ENCODE measurements around the gene HSD17B4. TPM values are rescaled to one million over a fixed set of nuclear protein-coding genes. Genes with fewer than 3 reads are reported as not detected.
"Not testable (repeated sequence)": the region's sequence is repeated elsewhere in the genome, so short reads cannot be mapped to it uniquely, and the experiment has no call there.

HSD17B4 gene
- total RNA-seq, 1 donor from 2014 or later, result 142 TPM

GRCh38 chr5:119473241-119473640, 20.9 kb downstream of the HSD17B4 start:
- TF ChIP-seq, protein P1, sequence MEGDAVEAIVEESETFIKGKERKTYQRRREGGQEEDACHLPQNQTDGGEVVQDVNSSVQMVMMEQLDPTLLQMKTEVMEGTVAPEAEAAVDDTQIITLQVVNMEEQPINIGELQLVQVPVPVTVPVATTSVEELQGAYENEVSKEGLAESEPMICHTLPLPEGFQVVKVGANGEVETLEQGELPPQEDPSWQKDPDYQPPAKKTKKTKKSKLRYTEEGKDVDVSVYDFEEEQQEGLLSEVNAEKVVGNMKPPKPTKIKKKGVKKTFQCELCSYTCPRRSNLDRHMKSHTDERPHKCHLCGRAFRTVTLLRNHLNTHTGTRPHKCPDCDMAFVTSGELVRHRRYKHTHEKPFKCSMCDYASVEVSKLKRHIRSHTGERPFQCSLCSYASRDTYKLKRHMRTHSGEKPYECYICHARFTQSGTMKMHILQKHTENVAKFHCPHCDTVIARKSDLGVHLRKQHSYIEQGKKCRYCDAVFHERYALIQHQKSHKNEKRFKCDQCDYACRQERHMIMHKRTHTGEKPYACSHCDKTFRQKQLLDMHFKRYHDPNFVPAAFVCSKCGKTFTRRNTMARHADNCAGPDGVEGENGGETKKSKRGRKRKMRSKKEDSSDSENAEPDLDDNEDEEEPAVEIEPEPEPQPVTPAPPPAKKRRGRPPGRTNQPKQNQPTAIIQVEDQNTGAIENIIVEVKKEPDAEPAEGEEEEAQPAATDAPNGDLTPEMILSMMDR (conservative IDR thresholded peaks at IDR 0.05; ENCODE audit: low read depth, low read length), result no peak
- no peak overlapping the region for H3K4me3 ChIP-seq (ENCODE audit: low read depth, low read length)
- DNase-seq (ENCODE audit: low read depth), result no peak

GRCh38 chr5:119476341-119476740, 24.0 kb downstream of the HSD17B4 start:
- DNase-seq (ENCODE audit: low read depth), result no peak
- H3K4me3 ChIP-seq (ENCODE audit: low read depth, low read length), result no peak overlapping the region
- TF ChIP-seq, protein P1 (conservative IDR thresholded peaks at IDR 0.05; ENCODE audit: low read depth, low read length), result no peak

- DNase-seq (ENCODE audit: low read depth), result no peak
- H3K4me3 ChIP-seq (ENCODE audit: low read depth, low read length), result no peak overlapping the region
- TF ChIP-seq, protein P1 (conservative IDR thresholded peaks at IDR 0.05; ENCODE audit: low read depth, low read length), result no peak
These were observed 26.5 kb downstream of the HSD17B4 start for GRCh38 chr5:119478781-119479180.

GRCh38 chr5:119480629-119481028, 28.3 kb downstream of the HSD17B4 start:
- DNase-seq (ENCODE audit: low read depth); H3K4me3 ChIP-seq (ENCODE audit: low read depth, low read length): not testable (repeated sequence)

GRCh38 chr5:119483155-119483554, 30.9 kb downstream of the HSD17B4 start:
- no peak overlapping the region for H3K4me3 ChIP-seq (ENCODE audit: low read depth, low read length)
- no peak for DNase-seq (ENCODE audit: low read depth)
- TF ChIP-seq, protein P1 (conservative IDR thresholded peaks at IDR 0.05; ENCODE audit: low read depth, low read length), result no peak

- DNase-seq (ENCODE audit: low read depth), result no peak
- H3K4me3 ChIP-seq (ENCODE audit: low read depth, low read length), result no peak overlapping the region
- TF ChIP-seq, protein P1 (conservative IDR thresholded peaks at IDR 0.05; ENCODE audit: low read depth, low read length), result no peak
These were observed 32.6 kb downstream of the HSD17B4 start for GRCh38 chr5:119484884-119485283.

DNA sequence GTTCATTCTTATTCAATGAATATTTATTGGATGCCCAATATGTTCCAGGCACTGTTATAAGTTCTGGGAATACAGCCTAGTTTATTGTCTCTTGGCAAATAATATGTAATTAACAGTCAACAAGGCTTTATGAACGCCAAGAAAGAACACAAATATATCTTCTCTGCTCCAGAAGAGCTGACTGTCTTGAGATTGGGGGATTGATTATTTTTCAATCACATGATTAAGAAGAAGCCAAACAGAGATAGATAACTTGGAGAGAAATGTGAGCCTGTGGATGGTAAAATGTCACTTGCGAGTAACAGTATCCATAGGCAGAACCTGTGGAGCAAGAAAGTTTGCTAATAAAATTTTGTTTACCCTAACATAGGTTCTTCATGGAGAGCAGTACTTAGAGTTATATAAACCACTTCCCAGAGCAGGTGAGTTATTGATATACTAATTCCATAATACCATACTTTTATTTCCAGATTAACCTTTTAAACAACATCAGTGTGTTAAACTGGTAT, 49.4 kb downstream of the HSD17B4 start:
- DNase-seq (ENCODE audit: low read depth), result no peak
- H3K4me3 ChIP-seq (ENCODE audit: low read depth, low read length), result no peak overlapping the region
- TF ChIP-seq, protein P1 (conservative IDR thresholded peaks at IDR 0.05; ENCODE audit: low read depth, low read length), result no peak

GRCh38 chr5:119503939-119504338, 51.6 kb downstream of the HSD17B4 start:
- not testable (repeated sequence) for H3K4me3 ChIP-seq (ENCODE audit: low read depth, low read length)

More at GRCh38 chr5:119503939-119504338, 51.6 kb downstream of the HSD17B4 start:
- not testable (repeated sequence) for DNase-seq (ENCODE audit: low read depth)
